NCI-H2196 treated with DMSO at 0.1 percent for 48 hours (cell line): ENCODE measurements around the gene PPFIA1.

ENCODE experiments used
- DNase-seq: peaks from one replicate; lab custom pipeline; 2025; ENCODE audit not compliant: unreplicated experiment; lab: John Stamatoyannopoulos, UW

The PPFIA1 gene

DNA sequence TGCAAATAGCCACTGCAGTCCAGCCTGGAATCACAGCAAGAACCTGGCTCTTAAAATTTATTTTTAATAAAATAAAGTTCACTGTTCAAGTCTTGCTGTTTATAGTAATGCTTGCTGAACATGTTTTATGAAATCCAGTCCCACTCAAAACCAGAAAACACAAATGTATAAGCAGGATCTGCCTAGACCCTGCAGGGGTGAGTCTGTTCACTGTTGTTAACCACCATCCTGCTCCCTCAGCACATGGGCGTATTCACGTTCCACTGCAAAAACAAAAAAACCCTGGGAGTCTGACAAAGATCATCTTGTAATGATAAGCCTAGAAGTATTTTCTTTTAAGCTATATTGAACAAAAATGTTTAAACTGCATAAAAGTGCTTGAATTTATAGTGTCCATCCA is 82.8 kb downstream of the PPFIA1 start:
- no peak for DNase-seq

DNA sequence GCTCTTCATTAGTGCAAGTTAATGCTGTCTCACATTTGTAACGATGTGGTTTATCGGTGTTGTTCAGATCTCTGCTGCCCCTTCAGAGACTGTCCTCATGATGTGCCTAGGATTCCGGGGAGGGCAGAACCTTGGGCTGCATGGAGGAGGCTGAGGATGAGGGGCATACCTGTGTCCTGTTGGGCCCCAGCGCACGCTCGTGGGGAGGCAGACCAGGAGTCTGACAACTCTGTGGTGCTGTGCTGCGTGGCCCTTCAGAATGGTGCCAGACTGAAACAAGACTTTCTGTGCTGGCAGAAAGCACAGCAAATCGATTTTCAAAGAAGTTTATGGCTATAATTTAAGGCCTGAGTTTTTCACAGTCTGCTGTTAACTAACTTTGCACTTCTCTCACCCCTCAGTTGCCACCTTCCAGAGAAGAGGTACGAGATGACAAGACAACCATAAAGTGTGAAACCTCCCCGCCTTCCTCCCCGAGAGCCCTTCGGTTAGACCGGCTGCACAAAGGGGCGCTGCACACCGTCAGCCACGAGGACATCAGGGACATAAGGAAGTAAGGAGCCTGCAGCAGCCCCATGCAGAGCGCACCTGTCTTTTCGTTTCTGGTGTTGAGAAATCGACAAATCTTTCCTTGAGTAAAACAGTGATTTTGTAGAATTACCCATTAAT is 83.5 kb downstream of the PPFIA1 start:
- DNase-seq, result no peak

DNA sequence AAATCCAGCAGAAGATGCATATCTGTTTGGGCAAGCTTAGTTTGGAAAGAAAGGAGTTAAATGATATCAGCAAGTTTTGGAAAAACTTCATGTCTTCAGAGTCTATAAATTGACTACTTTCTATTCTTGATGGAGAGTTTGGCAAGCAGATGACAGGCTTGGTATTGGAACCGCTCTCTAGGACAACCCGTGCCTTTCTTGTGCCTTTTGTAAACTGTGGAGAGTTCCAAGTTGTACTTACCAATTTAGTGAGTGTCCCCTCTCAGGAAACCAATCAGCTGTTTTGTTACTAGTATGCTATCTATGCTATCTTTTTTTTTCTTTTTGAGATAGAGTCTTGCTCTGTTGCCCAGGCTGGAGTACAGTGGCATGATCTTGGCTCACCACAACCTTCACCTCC is 84.1 kb downstream of the PPFIA1 start:
- no peak for DNase-seq

DNA sequence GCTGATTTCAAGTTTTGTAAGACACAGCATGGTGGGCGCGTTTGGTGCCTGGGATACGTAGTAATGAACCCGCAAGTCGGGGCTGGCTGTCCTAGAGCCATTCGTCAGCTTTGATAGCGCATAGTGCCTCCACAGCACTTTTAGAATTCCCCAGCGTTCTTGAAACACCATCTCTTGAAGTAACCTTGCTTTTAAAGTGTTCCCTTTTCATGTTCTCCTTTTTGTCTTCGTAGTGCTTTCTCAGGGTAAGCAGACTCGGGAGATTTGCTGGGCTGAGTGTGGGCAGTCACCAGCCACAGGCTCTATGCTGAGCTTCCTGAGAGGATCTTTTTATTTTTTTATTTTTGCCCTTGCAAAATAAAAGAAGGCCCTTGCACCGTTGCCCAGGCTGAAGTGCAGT is 88.3 kb downstream of the PPFIA1 start:
- no peak for DNase-seq

DNA sequence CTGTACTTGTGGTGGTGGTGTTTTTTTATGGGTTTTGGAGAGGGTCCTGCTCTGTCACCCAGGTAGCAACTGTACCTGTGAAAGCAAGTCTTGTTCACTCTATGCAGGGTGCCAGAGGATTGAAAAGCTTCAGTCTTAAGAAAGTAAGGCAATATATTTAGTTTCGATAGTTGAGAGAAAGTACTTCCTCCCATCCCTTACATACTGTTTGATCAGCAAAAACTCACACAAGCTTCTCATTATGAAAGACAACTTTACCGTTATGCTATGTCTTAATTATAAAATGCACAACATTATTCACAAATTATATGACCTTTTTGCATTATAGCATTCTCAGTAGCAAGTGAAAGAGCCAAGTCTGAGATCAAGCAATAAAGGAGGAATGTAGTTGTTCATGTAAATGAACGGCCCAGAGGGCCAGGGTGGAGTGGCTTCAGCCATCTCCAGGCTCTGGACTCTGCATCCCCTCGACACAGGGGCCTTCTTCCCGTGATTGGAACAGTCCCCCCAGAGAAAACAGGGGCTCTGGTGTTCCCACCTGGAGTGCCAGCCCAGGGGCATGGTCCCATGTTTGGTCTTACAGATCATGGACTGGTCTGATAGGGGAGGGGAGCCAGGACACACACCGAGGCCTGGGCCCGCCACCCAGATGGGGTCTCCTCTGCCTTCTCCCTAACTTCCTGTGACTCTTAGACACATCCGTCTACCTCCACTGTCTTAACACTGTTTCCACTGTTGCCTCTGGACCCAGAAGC is 89.1 kb downstream of the PPFIA1 start:
- no peak for DNase-seq

DNA sequence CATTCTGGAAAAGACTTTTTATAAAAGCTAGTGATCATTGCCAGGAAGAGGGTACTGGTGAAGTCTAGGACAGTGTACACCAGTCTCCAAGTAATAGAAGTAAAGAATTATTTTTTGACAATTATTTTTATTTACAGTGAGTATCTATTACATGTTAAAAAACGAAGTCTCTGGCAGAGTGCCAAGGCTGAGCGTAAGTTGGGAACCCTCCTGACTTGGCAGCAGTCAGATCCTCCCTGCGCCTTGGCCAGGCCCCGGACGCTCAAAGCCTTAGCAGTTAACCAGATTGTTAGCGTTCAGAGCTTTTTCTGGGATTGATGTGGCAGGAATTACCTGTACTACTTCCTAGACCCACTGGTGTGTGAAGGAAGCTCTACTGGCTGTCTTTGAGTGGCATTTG is 89.7 kb downstream of the PPFIA1 start:
- DNase-seq, result no peak

DNA sequence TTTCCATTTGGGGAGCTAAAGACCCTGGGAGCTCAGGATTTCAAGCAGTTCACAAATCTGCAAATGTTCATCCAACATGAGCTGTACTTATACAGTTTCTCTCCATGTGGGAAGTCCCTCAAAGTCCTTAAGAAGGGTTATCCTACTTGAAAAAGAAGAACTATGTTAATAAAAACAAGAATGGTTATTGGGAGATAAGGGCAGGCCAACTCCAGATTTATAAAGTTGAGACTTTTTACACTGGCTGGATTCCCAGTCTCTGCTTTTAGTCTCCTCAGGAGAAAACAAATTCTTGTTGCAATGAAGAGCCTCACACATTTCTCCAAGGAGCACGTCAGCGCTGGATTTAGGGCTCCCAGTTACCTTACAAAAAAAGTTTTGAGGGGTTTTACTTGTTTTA is 93.7 kb downstream of the PPFIA1 start:
- no peak for DNase-seq

DNA sequence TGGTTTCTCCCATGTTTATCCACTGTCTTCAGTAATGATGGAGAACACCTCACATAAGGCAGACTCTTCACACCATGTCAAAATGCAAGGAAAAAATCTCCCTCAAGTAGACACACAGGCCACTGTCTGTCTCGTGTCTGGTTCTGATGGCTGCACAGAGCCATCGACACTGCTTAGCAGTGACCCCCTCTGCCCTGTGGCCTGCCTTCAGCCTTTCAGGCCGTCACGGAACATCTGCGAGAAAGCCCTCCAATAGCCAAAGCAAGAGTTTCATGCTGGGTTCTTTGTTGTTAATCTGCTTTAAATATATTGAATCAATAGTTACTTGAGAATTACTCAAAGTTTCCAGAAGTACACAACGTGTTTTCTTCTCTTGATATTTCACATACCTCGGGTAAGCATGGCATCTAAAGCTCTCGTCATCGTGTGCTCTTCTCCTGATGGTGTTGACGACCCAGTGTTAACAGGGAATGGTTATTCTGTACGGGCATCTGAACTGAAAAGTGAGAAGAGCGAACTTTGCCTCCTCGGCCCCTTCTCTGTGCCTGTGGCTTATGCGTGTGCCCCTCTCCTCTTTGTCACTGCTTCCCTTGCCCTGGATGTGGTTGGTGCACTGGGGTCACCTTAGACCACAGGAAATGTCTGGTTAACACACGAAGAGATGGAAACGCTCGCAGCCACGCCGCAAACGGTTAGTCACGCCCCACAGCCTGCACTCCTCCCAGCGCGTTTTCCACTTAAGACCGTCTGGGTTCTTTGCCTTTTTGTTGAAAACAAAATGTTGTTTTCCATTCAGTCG is 94.5 kb downstream of the PPFIA1 start:
- no peak for DNase-seq

DNA sequence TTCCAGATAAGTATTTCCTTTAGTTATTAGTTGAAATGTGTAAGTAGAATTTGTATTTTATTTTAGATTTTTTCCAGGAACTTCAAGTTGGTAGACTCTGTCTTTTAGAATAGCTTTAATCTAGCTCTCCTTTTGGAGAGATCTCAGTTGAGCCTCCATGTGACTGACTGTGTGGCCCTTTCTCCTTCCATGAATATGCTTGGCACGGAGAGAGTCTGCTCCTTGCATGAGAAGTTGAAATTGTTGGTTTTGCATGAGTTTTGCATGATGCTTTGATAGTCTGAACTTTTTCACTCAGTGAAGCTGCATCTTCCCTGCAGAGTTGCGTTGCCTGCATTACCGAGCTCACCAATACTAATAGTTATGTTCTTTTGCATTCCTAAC is 95.0 kb downstream of the PPFIA1 start:
- DNase-seq, result no peak

DNA sequence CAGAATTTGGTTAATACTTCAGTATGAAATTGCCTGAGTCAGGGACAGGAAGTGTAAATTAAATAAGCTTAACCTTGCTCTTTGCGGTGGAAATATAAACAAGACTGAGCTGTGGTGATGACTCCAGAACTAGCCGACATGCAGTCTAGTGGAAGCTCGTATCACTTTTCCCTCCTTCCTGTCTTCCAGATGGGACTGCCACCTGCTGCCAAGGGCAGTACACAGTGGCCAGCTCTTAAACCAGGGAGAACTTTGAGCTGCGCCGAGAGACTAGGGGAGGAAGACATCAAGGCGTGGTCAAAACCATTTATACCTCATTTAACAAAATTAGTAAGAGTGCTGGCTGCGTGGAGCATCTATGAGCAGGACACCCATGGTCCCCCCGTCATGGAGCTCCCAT is 96.6 kb downstream of the PPFIA1 start:
- peak; percentile 77 for DNase-seq

DNA sequence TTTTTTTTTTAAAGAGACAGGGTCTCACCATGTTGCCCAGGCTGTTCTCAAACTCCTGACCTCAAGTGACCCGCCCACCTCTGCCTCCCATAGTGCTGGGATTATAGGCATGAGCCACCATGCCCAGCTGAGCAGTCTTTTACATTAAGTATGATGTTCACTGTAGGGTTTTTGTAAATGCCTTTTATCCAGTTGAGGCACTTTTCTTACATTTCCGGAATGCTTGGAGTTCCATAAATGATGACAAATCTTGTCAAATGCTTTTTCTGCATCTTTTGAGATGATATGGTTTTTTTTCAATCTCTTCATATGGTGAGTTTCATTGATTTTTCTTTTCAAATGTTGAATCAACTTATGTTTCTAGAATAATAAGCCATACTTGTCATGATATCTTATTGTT is 98.5 kb downstream of the PPFIA1 start:
- DNase-seq, result no peak

DNA sequence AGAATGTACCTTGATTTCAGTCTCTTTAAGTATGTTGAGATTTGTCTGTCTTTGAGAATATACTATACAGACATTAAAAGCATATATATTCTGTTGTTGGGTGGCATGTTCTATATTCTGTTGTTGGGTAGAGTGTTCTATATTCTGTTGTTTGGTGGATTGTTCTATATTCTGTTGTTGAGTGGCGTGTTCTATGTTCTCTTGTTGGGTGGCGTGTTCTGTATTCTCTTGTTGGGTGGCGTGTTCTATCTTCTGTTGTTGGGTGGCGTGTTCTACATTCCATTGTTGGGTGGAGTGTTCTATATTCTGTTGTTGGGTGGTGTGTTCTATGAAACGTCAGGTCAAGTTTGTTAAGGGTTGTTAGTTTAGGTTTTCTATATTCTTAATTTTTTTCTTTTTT is 100.8 kb downstream of the PPFIA1 start:
- DNase-seq, result no peak

DNA sequence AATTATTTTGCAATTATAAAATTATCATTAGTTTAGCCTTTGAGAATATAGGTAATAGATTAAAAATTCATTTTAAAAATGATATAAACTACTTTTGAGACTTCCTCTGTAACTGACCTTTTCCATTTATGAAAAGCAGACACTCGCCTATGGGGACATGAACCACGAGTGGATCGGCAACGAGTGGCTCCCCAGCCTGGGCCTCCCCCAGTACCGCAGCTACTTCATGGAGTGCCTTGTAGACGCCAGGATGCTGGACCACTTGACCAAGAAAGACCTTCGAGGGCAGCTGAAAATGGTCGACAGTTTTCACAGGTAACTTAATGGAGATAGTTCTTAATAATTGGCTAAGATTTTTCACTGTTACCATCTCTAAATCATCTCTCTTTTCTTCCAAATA is 101.6 kb downstream of the PPFIA1 start:
- DNase-seq, result no peak

DNA sequence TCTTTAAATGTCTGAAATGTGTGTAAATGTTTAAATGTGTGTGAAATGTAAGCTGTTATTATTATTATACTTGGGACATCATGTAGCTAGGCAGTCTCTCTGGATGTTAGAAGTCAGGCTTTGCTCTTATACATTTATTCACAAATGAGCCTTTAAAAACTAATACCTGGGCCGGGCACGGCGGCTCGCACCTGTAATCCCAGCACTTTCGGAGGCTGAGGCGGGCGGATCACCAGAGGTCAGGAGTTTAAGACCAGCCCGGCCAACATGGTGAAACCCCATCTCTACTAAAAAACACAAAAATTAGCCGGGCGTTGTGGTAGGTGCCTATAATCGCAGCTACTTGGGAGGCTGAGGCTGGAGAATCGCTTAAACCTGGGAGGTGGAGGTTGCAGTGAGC is 106.1 kb downstream of the PPFIA1 start:
- no peak for DNase-seq

DNA sequence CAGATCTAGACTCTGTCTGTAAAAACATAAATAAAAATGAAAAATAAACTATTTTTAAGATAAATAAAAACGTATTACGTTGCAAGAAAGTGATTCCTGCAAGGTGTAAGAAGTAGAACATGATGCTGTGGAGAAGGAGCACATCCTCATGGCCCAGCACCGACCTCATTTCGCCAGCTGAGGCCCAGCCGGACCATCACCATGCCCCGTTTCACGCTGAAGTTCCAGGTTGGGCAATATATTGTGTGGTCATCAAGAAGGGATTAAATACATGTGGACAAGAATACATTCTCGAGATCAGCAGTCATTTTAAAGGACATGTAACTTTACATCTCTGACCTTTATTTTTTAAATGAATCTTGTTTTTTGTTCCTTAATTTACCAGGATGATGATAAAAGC is 107.2 kb downstream of the PPFIA1 start:
- DNase-seq, result no peak

DNA sequence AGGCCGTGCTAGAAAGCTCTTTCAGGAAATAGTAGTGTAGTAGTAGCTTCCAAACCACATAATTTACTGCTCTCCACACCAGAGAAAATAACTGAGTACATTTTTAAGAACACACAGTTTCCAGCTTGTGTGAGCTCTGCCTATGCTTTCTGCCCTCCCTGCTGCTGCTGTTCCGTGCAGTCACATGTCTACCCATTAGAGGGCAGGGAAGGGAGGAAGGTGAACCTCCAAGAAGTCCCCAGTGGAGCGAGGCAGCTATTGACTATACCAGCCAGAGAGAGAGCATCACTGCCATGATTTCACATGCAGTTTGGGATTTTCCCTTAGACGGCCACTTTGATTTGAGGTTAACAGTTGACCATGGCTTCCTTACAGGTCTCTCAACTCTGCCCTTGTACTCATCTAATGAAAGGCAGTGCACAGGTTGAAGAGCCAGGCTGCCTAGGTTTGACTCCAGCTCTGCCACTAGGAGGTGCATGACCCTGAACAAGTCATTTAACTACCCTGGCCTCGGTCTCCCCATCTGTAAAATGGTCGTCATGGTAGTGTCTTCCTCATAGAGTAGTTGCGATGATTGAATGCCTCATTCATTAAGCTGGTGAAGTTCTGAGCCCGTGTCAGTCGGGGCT is 108.1 kb downstream of the PPFIA1 start:
- DNase-seq, result no peak

DNA sequence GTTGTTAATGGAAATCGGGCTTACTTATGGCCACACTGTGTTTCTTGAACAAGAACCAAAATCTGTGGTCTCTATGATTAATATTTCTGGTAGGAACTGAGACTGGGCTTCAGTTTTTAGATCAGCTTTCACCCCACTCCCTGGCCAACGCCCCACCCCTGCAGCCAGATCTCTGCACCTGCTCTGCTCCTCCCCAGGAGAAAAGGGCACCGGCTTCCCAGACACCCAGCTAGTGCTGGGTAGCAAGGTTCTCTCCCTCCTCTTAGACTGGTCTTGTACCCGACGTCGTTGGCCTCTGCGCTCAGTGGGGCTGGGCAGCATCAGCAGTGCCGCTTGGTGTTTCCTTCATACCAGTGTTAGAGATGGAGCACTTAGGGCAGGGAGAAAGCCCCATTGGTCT is 110.9 kb downstream of the PPFIA1 start:
- no peak for DNase-seq

DNA sequence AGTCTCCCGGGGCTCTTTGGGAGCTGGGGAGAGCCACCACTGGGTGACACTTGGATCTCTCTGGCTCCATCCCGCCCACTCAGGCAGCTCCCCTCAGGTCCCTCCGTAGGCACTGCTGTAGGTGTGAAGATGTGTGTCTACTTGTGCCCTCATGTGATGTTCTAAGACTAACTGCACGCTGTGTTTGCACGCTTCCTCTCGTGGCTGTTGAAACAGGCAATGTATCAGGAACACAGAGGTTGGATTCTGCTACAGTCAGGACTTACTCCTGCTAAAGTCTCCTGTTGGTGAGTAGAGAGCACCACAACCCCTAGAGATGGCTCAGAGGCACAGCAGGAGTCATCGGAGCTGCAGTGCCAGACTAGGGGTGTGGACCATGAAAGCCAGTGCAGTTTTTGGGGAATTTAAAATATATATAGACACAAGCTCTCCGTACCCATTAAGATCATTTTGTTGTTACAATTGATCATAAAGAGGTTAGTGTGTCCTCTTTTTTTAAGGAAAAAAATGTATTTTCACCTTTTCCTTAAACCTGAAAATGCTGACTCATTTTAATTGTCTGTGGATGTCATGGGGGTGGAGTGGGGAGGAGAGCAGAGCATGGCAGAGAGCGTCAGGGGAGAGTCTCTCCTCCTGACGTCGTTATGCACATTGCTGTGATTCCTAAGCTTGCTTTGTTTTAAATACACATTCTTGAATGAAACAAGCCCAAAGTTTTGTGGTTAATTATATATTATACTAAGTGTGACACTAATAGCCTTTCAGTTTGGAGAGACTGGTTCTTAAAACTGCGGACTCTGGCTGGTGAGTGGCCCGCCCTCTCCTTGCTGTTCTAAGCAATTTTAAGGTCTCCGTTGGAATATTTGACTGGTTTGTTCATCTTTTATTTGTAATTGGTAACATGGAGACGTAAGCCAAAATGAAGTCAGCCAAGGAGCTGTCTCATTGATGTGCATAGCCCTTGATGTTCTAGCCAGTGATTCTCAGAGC is 111.7 kb downstream of the PPFIA1 start:
- DNase-seq, result no peak

DNA sequence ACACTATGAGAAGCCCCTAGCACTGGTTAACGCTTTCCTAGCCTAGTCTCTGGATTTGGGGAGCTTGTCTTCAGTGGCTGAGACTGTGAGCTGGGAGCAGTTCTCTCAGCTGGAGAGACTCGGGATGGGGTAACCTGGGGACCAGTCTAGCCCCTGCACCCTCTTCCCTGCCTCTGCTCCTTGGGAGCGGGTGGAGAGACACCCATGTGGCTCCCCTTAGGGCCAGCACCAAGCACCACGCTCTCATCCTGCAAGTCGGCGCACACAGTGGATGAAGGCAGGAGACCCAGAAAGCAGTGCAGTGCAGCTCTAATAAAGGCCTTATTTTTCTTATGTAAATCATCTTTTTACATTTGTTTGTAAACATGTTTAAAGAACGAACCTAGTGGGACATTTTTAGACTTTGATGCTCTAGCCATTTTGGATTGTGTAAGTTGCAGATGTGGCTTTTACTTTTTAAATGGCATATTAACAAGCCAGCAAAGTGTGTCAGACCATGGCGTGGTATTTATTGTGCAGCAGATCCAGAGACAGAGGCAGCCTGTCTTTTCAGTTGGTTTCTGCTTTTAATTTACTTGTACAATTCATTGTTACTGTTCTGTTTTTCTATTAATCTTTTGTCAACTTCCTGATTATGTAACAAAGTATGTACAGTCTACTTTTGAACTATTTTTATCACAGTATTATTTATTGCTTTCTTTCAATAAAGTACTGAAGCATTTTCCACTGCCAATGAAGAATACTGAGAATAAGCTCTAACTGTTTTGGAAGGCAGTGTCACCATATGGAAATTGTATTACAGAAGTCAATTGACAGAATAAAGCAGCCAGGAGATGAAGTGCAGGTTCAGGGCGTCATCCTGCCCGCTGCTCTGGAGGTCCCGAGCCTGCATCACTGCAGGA is 113.4 kb downstream of the PPFIA1 start:
- no peak for DNase-seq
